IMR-90 (cell line): ENCODE data around the gene RASGRP1. TPM values are rescaled to one million over a fixed set of nuclear protein-coding genes. Genes with fewer than 3 reads are reported as not detected.

Source experiments
- ATAC-seq: fragments of 200-7000 bp; cut with Tn5 transposase; 2 replicates; pipeline ENCODE4 v1.9.1; 2020; ENCODE audit warnings: low read depth, mild to moderate bottlenecking, moderate library complexity
- BruUV-seq: library from RNA; stranded (reverse); fragments of 400-500 nt; replicated peaks from 2 replicates; lab custom pipeline; 2021; lab: Mats Ljungman, UMichigan
- CTCF ChIA-PET: fragments of 300-600 bp; formaldehyde crosslinking; extraction: SDS; loops from one replicate; lab custom pipeline; 2021; ENCODE audit warnings: antibody characterized with exemption; lab: Yijun Ruan, JAX
- POLR2A ChIA-PET: fragments of 300-600 bp; sonication (Branson Sonifier 250); formaldehyde crosslinking; loops from one replicate; lab custom pipeline; 2022; ENCODE audit warnings: antibody characterized with exemption; ENCODE audit not compliant: unreplicated experiment; lab: Charles Lee
- DNase-seq: peaks from one replicate; pipeline ENCODE4 v3.0.0; 2013
- H2AFZ ChIP-seq: replicated peaks from 2 replicates; pipeline ENCODE3; 2013; ENCODE audit warnings: low read length, mild to moderate bottlenecking; ENCODE audit not compliant: poor library complexity
- H2AK5ac ChIP-seq: 2 replicates; pipeline ENCODE4 v1.6.1; 2013; ENCODE audit warnings: low read depth, low read length, inconsistent platforms
- H2AK9ac ChIP-seq: replicated peaks from 2 replicates; pipeline ENCODE3; 2013; ENCODE audit warnings: mild to moderate bottlenecking, low read depth, low read length, moderate library complexity; ENCODE audit not compliant: poor library complexity
- H2BK120ac ChIP-seq: 2 replicates; pipeline ENCODE4 v1.6.1; 2013; ENCODE audit warnings: low read depth, low read length, inconsistent platforms
- H2BK15ac ChIP-seq: 3 replicates; pipeline ENCODE4 v1.6.1; 2013; ENCODE audit warnings: low read depth, low read length, inconsistent platforms
- H2BK20ac ChIP-seq: 2 replicates; pipeline ENCODE4 v1.6.1; 2013; ENCODE audit warnings: low read depth, mild to moderate bottlenecking, inconsistent platforms, low read length, moderate library complexity
- H2BK5ac ChIP-seq: 2 replicates; pipeline ENCODE4 v1.6.1; 2013; ENCODE audit warnings: mild to moderate bottlenecking, low read depth, low read length, inconsistent platforms; ENCODE audit not compliant: poor library complexity, severe bottlenecking
- H3K14ac ChIP-seq: replicated peaks from 2 replicates; pipeline ENCODE4 v1.6.1; 2013; ENCODE audit warnings: low read depth, low read length, inconsistent platforms
- H3K18ac ChIP-seq: 2 replicates; pipeline ENCODE4 v1.6.1; 2013; ENCODE audit warnings: low read depth, low read length, control low read depth
- H3K23ac ChIP-seq: 2 replicates; pipeline ENCODE4 v1.6.1; 2013; ENCODE audit warnings: low read depth, low read length, inconsistent platforms
- H3K27ac ChIP-seq: 2 replicates; pipeline ENCODE4 v1.5.1; 2013; ENCODE audit warnings: mild to moderate bottlenecking, control low read depth, low read length; ENCODE audit not compliant: insufficient read depth
- H3K27me3 ChIP-seq: 2 replicates; pipeline ENCODE4 v1.6.1; 2013; ENCODE audit warnings: low read length; ENCODE audit not compliant: control insufficient read depth, insufficient read depth
- H3K36me3 ChIP-seq: 2 replicates; pipeline ENCODE4 v1.6.1; 2013; ENCODE audit warnings: low read length, mixed read lengths; ENCODE audit not compliant: control insufficient read depth, insufficient read depth
- H3K4ac ChIP-seq: 2 replicates; pipeline ENCODE4 v1.6.1; 2013; ENCODE audit warnings: low read depth, low read length, inconsistent platforms
- H3K4me1 ChIP-seq: 2 replicates; pipeline ENCODE4 v1.6.1; 2013; ENCODE audit warnings: low read length, mixed read lengths; ENCODE audit not compliant: control insufficient read depth, insufficient read depth
- H3K4me2 ChIP-seq: 2 replicates; pipeline ENCODE4 v1.6.1; 2013; ENCODE audit warnings: low read depth, mild to moderate bottlenecking, control low read depth, low read length, moderate library complexity
- H3K4me3 ChIP-seq: 2 replicates; pipeline ENCODE4 v1.5.1; 2013; ENCODE audit warnings: low read depth, mild to moderate bottlenecking, control low read depth, low read length, moderate library complexity; ENCODE audit not compliant: insufficient read depth
- H3K56ac ChIP-seq: 2 replicates; pipeline ENCODE4 v1.6.1; 2013; ENCODE audit warnings: low read length, inconsistent platforms; ENCODE audit not compliant: insufficient read depth; ENCODE audit errors: extremely low read depth
- H3K79me1 ChIP-seq, 2 experiments: 2 replicates each; pipeline ENCODE4 v1.6.1; 2013; ENCODE audit warnings: low read length in 2 of 2, inconsistent platforms in 1 of 2, low read depth in 1 of 2
- H3K9ac ChIP-seq: 2 replicates; pipeline ENCODE4 v1.6.1; 2013; ENCODE audit warnings: low read depth, low read length, control low read depth
- H3K9me1 ChIP-seq: 2 replicates; pipeline ENCODE4 v1.6.1; 2013; ENCODE audit warnings: low read length, inconsistent platforms; ENCODE audit not compliant: insufficient read depth
- H3K9me3 ChIP-seq: 2 replicates; pipeline ENCODE4 v1.6.1; 2013; ENCODE audit warnings: low read length; ENCODE audit not compliant: control insufficient read depth, insufficient read depth
- H4K20me1 ChIP-seq: 2 replicates; pipeline ENCODE4 v1.6.1; 2013; ENCODE audit warnings: low read length, inconsistent platforms; ENCODE audit not compliant: insufficient read depth
- H4K5ac ChIP-seq: 2 replicates; pipeline ENCODE4 v1.6.1; 2013; ENCODE audit warnings: mild to moderate bottlenecking, low read depth, low read length, control low read depth
- H4K8ac ChIP-seq, 2 experiments: 2 replicates each; pipeline ENCODE4 v1.6.1; 2013; ENCODE audit warnings: low read depth in 2 of 2, low read length in 2 of 2, control low read depth in 1 of 2, inconsistent platforms in 1 of 2
- H4K91ac ChIP-seq: 2 replicates; pipeline ENCODE4 v1.6.1; 2013; ENCODE audit warnings: low read depth, low read length, inconsistent platforms; ENCODE audit not compliant: insufficient read depth
- BHLHE40 ChIP-seq: fragments of 150-350 bp; IDR thresholded peaks from 2 replicates; pipeline ENCODE4 v1.6.1; 2016; ENCODE audit warnings: mild to moderate bottlenecking, low read depth, low read length
- CEBPB ChIP-seq: IDR thresholded peaks from 2 replicates; pipeline ENCODE4 v1.6.1; 2012; ENCODE audit warnings: low read depth, low read length, improper control_type of control experiment
- CHD1 ChIP-seq: IDR thresholded peaks from 2 replicates; pipeline ENCODE4 v1.6.1; 2012; ENCODE audit warnings: low read depth, low read length, improper control_type of control experiment
- CTCF ChIP-seq: conservative IDR thresholded peaks from 2 replicates; pipeline ENCODE4 v1.5.1; 2012; ENCODE audit warnings: mild to moderate bottlenecking, low read depth, low read length, improper control_type of control experiment
- ELK1 ChIP-seq: fragments of 150-350 bp; IDR thresholded peaks from 2 replicates; pipeline ENCODE4 v1.6.1; 2016; ENCODE audit warnings: low read depth, mild to moderate bottlenecking, low read length, moderate library complexity, borderline replicate concordance
- FOS ChIP-seq: fragments of 150-350 bp; IDR thresholded peaks from 2 replicates; pipeline ENCODE4 v1.6.1; 2016; ENCODE audit warnings: low read depth, low read length
- MAFK ChIP-seq: IDR thresholded peaks from 2 replicates; pipeline ENCODE4 v1.6.1; 2012; ENCODE audit warnings: low read depth, low read length, improper control_type of control experiment
- MAZ ChIP-seq: IDR thresholded peaks from 2 replicates; pipeline ENCODE4 v1.6.1; 2012; ENCODE audit warnings: low read depth, mild to moderate bottlenecking, low read length, improper control_type of control experiment, moderate library complexity, borderline replicate concordance
- MXI1 ChIP-seq: IDR thresholded peaks from 2 replicates; pipeline ENCODE4 v1.6.1; 2012; ENCODE audit warnings: low read depth, mild to moderate bottlenecking, low read length, moderate library complexity, borderline replicate concordance
- NFE2L2 ChIP-seq: fragments of 150-350 bp; IDR thresholded peaks from 2 replicates; pipeline ENCODE4 v1.6.1; 2016; ENCODE audit warnings: low read depth, mild to moderate bottlenecking, low read length
- POLR2A ChIP-seq: IDR thresholded peaks from 2 replicates; pipeline ENCODE4 v1.6.1; 2012; ENCODE audit warnings: mild to moderate bottlenecking, low read depth, low read length
- RAD21 ChIP-seq: IDR thresholded peaks from 2 replicates; pipeline ENCODE4 v1.6.1; 2012; ENCODE audit warnings: low read length, improper control_type of control experiment
- RCOR1 ChIP-seq: IDR thresholded peaks from 2 replicates; pipeline ENCODE4 v1.6.1; 2012; ENCODE audit warnings: mild to moderate bottlenecking, low read length, improper control_type of control experiment; ENCODE audit not compliant: insufficient replicate concordance
- RFX5 ChIP-seq: IDR thresholded peaks from 2 replicates; pipeline ENCODE4 v1.8.0; 2012; ENCODE audit warnings: low read depth, mild to moderate bottlenecking, low read length, moderate library complexity
- SMC3 ChIP-seq: fragments of 150-350 bp; IDR thresholded peaks from 2 replicates; pipeline ENCODE4 v1.6.1; 2016; ENCODE audit warnings: low read depth, mild to moderate bottlenecking, antibody characterized with exemption, low read length, moderate library complexity
- USF2 ChIP-seq: fragments of 150-350 bp; IDR thresholded peaks from 2 replicates; pipeline ENCODE4 v1.6.1; 2017; ENCODE audit warnings: mild to moderate bottlenecking, antibody characterized with exemption, low read length, low read depth
- WGBS, 2 experiments: methylation state at CpG; one replicate each; pipeline versions ENCODE4 v1.1.5 to v1.1.7; 2013; ENCODE audit warnings: missing lambda C conversion rate in 2 of 2; ENCODE audit not compliant: insufficient read length in 1 of 2; ENCODE audit errors: extremely low coverage in 2 of 2; 5-methylcytosine and 5-hydroxymethylcytosine counted together
- dilution Hi-C: fragments of 300-500 bp; cut with HindIII; formaldehyde crosslinking; loops from one replicate; pipeline ENCODE4 v1.14.3; 2018; ENCODE audit warnings: low sequenced_read_pairs; ENCODE audit not compliant: unreplicated experiment
- in situ Hi-C: fragments of 300-500 bp; cut with MboI; formaldehyde crosslinking; loops from 3 replicates; pipeline ENCODE4 v1.14.3; 2019; ENCODE audit warnings: low sequenced_read_pairs, inconsistent platforms, mixed read lengths
- intact Hi-C: fragments of 100-400 bp; cut with micrococcal nuclease; formaldehyde crosslinking; loops from 2 replicates; pipeline ENCODE4 v1.10.0; 2022
- polyA plus RNA-seq, 3 experiments: library from polyadenylated mRNA; depleted of rRNA; stranded (reverse); fragments of >200 nt; gene quantifications; 2 replicates each; pipeline ENCODE4 v1.2.3, GENCODE V29; 2012; ENCODE audit warnings: low replicate concordance in 1 of 3
- total RNA-seq: library from RNA; depleted of rRNA; stranded (reverse); fragments of >200 nt; gene quantifications from 2 replicates; pipeline ENCODE4 v1.2.3, GENCODE V29; 2012

The RASGRP1 gene
- total and polyA plus RNA-seq, 2 of the 4 experiments (the other 2 are of a cell fraction), result 1.4 to 3.2 TPM

- Histone ChIP-seq H2BK15ac (no peak overlapping the region; the same call in 2 of the 3 replicates), H3K4me1 (peaks cover 15% of the 10 kb centered on the region), H2AK9ac (no peak overlapping the region), H3K4ac (no peak overlapping the region), H3K4me3 (no peak overlapping the region), H3K9ac (no peak overlapping the region), H2BK20ac (no peak overlapping the region), H4K20me1 (no peaks in the 10 kb centered on the region), H2BK5ac (no peak overlapping the region), H4K91ac (no peak overlapping the region), H4K8ac (no peak overlapping the region), H3K4me2 (no peak overlapping the region), H4K5ac (no peak overlapping the region), H2BK120ac (no peak overlapping the region), H3K27ac (no peak overlapping the region), H3K36me3 (no peaks in the 10 kb centered on the region), H3K56ac (no peak overlapping the region), H3K23ac (no peak overlapping the region), H3K27me3 (no peaks in the 10 kb centered on the region), H3K18ac (no peak overlapping the region), H2AFZ (no peak overlapping the region), H3K9me1 (peaks cover 5% of the 10 kb centered on the region; the same call in 1 of the 2 replicates), H3K79me1 (no peaks in the 10 kb centered on the region), H3K14ac (no peak overlapping the region), H2AK5ac (no peak overlapping the region), H3K9me3 (no peaks in the 10 kb centered on the region)
- 100% methylated on average over 1 of the region's 3 CpGs; no CpG with 5 or more reads in 1 of the 2 experiments for WGBS, 2 experiments
- intact Hi-C loops, result no loop called here
- TF ChIP-seq SMC3 (no peak), RAD21 (no peak), MAFK (no peak), USF2 (no peak), POLR2A (no peak), RFX5 (no peak), CHD1 (no peak), CTCF (no peak), NFE2L2 (no peak), ELK1 (no peak), BHLHE40 (no peak), MAZ (no peak), FOS (no peak), CEBPB (no peak), RCOR1 (no peak), MXI1 (no peak)
- in situ Hi-C loops, result no loop called here
- ChIA-PET CTCF (no interaction called here), POLR2A (no interaction called here)
- DNase-seq (no peak), ATAC-seq (no peak)
- dilution Hi-C loops, result no loop called here
- BruUV-seq, result no TSS peak
Observed at GRCh38 chr15:38532728-38533127, 31.9 kb downstream of the RASGRP1 start.
